Mononuclear cell (primary cell): ENCODE data around the gene SLC37A1. TPM values are rescaled to one million over a fixed set of nuclear protein-coding genes. Genes with fewer than 3 reads are reported as not detected.

Experiments used
- H3K27me3 ChIP-seq: 2 replicates; pipeline ENCODE4 v1.6.0; 2011; ENCODE audit warnings: low read length, control low read depth; ENCODE audit not compliant: insufficient read depth
- H3K4me1 ChIP-seq: 2 replicates; pipeline ENCODE4 v1.5.1; 2011; ENCODE audit warnings: mild to moderate bottlenecking, low read length, control low read depth; ENCODE audit not compliant: insufficient read depth
- H3K4me3 ChIP-seq: 2 replicates; pipeline ENCODE4 v1.5.1; 2011; ENCODE audit warnings: mild to moderate bottlenecking, low read length, moderate library complexity
- H3K9me3 ChIP-seq: 2 replicates; pipeline ENCODE4 v1.5.1; 2011; ENCODE audit warnings: low read depth, mild to moderate bottlenecking, control low read depth, low read length
- total RNA-seq: library from RNA; depleted of rRNA; stranded (reverse); fragments of >200 nt; gene quantifications from one replicate; pipeline ENCODE4 v1.2.3, GENCODE V29; 2012

The SLC37A1 gene
- total RNA-seq, 1 donor, result 19.4 TPM

DNA sequence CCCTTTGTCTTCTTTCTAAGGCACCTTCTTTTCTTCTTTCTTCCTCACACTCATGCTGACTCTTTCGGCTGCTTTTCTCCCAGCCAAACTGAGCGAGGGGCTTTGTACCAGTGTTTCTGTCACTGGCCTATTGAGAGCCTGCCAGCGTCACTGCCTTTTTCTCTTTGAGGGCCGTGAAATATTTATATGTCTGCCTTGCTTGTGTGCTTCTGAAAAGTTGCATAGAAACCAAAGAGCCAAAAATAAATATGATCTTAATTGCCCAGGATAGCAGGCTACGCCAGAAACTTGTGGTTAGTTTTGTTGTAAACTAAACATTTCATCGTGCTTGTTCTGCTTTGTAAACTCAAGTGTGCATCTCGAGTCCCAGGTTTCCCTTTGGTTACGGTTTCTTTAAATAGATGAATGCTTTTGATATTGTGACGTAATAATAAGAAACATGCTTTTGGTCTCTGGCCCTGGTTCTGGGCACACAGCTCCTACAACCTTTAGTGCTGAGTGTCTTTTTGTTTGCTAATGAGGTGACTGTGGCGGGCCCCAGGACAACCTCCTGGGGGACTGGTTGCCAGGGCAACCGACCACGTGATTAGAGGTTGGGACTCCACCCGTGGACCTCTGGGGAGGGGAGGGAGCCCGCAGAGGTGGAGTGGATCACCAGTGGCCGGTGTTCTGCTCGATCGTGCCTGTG is 10.8 kb downstream of the SLC37A1 start:
- peaks cover 45% of the 10 kb centered on the region for H3K4me1 ChIP-seq
- no peak overlapping the region for H3K4me3 ChIP-seq
- H3K9me3 ChIP-seq, result no peaks in the 10 kb centered on the region
- H3K27me3 ChIP-seq, result no peaks in the 10 kb centered on the region

DNA sequence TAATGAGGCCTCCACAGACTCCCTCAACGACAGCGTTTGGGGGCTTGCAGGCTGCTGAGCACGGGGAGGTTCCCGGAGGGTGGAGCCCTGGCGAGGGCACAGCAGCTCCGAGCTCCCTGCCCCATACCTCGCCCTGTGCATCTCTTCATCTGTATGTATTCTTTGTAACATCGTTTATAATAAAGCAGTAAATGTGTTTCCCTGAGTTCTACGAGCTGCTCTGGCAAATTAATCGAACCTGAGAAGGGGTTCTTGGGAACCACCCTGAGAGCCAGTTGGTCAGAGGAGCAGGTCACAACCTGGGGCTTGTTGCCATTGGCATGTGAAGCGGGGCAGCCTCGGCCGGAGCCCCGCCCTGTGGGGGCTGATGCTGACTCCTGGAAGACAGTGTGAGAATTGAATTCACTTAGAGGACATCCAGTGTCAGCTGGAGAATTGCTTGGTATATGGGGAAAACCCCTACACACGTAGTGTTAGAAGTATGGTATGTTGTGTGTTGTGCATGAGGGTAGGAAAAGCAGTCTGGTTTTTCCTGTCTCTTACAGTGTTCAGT is 11.5 kb downstream of the SLC37A1 start:
- H3K27me3 ChIP-seq, result no peaks in the 10 kb centered on the region
- H3K9me3 ChIP-seq, result no peaks in the 10 kb centered on the region
- H3K4me3 ChIP-seq, result no peak overlapping the region
- peaks cover 45% of the 10 kb centered on the region for H3K4me1 ChIP-seq

DNA sequence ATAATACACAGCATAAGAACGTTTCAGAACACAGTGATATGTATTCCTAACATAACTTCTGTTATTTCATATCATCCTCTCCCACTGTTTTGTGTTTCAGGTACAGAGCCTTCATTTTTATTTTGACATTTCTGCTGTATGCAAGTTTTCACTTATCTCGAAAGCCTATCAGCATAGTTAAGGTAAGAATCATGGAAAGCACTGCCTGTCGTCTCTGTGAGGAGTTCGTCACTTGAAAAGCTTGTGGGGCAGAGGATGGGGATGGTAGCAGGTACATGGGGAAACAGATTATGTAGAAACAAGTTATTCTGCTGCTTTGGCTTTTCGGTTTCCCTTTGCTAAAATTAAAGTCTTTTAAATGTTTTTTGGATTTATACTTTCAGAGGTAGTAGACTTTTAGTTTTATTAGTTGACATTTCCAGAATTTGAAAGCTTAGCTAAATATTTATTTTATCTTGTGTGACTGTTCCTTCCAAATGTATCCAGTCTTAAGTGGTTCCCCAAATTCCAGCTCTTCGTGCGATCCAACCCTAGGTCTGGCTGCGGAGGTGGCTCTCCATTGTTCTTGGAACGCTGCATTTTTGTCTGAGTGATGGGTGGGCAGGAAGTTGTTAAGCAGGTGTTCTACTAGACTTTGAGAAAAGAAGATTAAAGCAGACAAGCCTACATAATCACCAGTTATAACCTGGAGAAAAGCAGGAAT is 12.2 kb downstream of the SLC37A1 start:
- H3K9me3 ChIP-seq, result no peaks in the 10 kb centered on the region
- no peak overlapping the region for H3K4me3 ChIP-seq
- no peaks in the 10 kb centered on the region for H3K27me3 ChIP-seq
- peaks cover 45% of the 10 kb centered on the region for H3K4me1 ChIP-seq

DNA sequence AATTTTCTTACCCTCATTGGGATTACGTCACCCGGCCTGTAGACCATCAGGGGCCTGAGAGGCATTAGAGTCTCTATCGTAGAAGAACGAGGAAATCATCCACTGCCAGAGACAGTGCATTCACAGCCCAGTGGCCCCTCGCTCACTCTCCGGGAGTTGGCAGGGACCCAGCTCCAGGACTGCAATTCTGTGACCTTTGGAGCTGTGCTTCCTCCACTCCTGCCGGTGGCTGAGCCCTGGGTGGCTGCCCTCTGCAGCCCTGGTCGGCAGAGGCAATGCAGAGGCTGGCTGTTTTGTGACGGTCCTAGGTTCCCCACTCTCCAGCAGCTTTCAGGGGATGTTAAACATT is 12.7 kb downstream of the SLC37A1 start:
- H3K27me3 ChIP-seq, result no peaks in the 10 kb centered on the region
- no peak overlapping the region for H3K4me3 ChIP-seq
- peaks cover 45% of the 10 kb centered on the region for H3K4me1 ChIP-seq

DNA sequence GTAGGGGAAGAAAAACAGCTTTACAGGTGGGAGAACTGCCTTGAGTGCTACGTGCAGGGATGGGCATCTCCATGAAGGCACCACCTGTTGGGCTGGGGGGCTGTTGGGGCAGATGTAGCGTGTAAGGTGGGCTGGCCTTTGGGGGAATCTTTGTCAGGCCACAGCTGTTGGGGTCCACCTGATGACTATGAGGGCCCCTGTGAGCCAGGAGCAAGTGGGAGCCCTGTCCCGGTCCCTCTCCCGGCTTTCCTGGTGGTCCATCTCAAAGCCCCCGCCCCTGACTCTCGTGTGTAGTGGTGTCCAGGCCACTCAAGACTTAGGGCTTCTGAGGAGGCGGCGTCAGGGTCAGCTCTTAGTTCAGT is 13.5 kb downstream of the SLC37A1 start:
- no peak overlapping the region for H3K4me3 ChIP-seq
- no peaks in the 10 kb centered on the region for H3K27me3 ChIP-seq
- H3K4me1 ChIP-seq, result peaks cover 45% of the 10 kb centered on the region

More for the DNA sequence above, 12.7 kb downstream of the SLC37A1 start:
- no peaks in the 10 kb centered on the region for H3K9me3 ChIP-seq

DNA sequence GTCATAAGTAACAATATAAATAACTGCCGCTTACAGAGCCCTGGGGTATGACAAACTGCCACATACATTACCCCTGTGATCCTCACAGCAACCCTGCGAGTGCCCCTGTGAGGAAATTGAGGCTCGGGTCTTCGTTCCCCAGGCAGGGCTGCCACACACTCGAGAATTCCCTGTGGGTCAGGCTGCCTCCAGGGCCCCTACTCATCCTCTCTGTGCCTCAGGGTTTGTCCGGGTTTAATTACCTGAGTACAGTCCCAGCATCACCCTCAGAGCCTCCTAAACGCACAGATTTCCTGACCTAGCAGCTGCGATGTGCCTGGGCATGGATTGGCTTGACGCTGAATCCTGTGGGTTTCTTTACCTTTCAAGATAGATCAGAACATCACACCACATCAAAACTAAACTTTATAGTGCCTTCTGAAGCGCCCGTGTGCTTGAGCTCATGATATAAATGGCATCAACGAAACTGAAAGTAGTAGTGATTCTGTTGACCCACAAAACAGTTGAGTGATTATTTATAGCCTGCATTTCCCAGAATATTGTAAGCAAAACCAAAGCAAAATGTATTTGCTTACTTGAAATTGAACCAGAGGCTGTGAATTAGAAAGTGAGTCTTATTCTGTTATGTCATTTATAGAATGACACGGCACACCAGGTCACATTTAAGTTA is 14.0 kb downstream of the SLC37A1 start:
- Histone ChIP-seq H3K4me1 (peaks cover 49% of the 10 kb centered on the region), H3K9me3 (no peaks in the 10 kb centered on the region)

More for the DNA sequence above, 13.5 kb downstream of the SLC37A1 start:
- no peaks in the 10 kb centered on the region for H3K9me3 ChIP-seq

DNA sequence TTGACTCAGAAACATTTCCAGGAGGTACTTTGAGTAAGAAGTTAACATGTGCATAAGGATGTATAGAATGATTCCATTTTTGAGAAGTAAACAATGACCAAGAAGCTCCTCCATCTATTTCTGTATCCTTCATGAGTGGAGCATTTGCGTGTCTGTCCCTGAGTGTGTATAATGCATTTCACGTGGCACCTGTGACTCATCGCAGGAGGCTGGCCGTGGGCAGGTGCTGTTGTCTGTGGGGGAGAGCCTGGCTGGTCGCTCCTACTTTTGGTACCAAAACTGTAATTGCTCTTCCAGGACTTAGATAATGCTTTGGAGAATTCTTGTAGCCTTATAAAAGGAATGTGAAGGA is 16.5 kb downstream of the SLC37A1 start:
- peaks cover 55% of the 10 kb centered on the region for H3K4me1 ChIP-seq
- no peak overlapping the region for H3K4me3 ChIP-seq
- H3K9me3 ChIP-seq, result no peaks in the 10 kb centered on the region
- H3K27me3 ChIP-seq, result no peaks in the 10 kb centered on the region

More for the DNA sequence above, 14.0 kb downstream of the SLC37A1 start:
- Histone ChIP-seq H3K27me3 (no peaks in the 10 kb centered on the region), H3K4me3 (no peak overlapping the region)

DNA sequence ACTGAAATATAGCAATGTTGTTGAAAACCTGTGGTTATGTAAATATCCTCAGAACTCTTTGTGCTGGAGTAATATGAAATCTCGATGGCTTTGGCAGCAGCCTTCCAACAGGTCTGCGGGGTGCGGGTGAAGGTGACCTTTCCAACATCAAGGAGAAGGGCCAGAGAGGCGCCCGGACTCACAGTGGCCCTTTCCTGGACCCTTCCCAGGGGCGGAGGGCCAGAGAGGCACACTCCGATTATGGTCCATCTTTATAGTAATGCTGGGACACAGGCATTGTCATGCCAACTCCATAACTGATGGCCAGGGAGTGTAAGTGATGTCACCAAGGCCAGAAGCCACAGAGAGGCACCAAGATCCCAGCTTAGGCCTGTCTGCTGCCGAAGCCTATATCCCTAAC is 18.1 kb downstream of the SLC37A1 start:
- H3K9me3 ChIP-seq, result no peaks in the 10 kb centered on the region
- H3K4me3 ChIP-seq, result no peak overlapping the region
- peaks cover 46% of the 10 kb centered on the region for H3K4me1 ChIP-seq
- H3K27me3 ChIP-seq, result no peaks in the 10 kb centered on the region

DNA sequence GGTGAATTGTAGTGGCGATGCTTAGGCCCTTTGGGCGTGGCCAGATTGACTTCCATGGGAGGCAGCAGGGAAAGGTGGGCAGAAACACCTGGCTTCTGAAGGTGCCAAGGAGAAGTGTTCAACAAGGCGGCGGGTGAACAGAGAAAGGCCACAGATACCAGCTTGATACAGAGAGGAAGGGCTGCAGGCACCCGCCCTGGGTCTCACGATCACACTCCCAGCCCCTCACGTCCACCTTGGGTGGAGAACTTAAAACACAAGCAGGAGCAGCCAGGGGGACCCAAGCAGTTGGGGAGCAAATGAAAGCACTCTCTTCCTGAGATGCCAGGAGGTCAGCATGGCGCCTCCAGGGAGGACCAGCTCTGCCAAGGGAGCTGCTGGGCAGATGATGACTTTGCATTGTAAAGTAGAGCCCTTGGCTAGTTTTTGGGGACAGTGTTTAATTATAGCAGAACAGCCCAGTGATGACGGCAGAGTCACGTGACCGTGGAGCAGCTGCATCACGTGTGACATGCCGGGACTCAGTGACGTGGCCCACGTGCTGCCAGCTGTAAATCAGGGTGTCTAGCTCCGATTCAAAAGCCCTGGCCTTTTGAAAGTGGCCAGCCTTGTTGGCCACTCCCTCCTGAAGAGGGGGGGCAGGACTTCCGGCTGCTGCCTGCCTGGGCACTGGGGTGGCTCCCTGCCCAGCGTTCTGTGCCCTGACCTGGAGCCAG is 19.0 kb downstream of the SLC37A1 start:
- H3K27me3 ChIP-seq, result no peaks in the 10 kb centered on the region

DNA sequence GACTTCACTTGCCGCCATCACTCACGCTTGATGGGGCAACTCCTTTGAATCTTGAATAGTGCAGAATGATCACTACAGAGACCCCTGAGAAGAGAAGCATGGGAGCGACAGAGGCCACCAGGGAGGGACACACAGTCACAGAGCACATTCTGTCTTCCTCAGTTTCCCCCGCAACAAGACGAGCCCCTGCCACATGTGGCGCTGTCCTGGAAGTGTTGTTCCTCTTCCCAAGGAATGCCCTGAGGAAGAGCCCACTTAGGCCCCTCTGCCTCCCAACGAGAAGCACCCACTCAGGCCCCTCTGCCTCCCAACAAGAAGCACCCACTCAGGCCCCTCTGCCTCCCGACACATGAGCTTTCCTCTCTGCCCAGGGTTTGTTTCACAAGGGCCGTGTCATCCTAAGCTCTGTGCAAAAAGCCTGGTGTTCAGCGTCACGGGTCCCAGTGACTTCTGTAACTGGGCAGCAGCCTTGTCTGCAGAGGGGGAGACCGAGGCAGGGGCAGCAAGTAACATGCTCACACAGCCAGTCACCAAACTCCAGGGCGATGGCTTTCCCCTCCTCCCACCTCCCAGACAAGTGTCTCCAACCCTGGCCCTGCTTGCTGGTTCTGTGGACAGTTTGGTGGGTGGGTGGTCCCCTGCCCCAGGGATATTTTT is 19.8 kb downstream of the SLC37A1 start:
- H3K4me3 ChIP-seq, result no peak overlapping the region
- no peaks in the 10 kb centered on the region for H3K9me3 ChIP-seq
- H3K27me3 ChIP-seq, result no peaks in the 10 kb centered on the region
- peaks cover 32% of the 10 kb centered on the region for H3K4me1 ChIP-seq

More for the DNA sequence above, 19.0 kb downstream of the SLC37A1 start:
- no peaks in the 10 kb centered on the region for H3K9me3 ChIP-seq
- H3K4me3 ChIP-seq, result no peak overlapping the region
- peaks cover 38% of the 10 kb centered on the region for H3K4me1 ChIP-seq

DNA sequence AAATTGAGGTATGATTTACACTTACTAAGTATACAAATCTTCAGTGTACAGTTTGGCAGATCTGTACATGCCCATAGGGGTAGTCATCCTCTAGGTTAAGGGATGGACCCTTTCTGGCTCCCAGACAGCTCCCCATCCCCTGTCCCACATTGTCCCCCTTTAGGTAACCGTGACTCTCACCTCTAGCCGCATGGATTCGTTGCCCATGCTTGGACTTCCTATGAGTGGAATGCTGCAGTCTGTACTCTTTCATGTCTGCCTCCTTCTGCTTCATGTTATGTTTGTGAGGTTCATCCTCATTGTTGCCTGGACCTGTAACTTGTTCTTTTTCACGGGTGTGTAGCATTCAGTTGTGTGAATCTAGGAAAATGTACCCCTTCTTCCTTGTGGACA is 20.3 kb downstream of the SLC37A1 start:
- Histone ChIP-seq H3K4me1 (peaks cover 29% of the 10 kb centered on the region), H3K27me3 (no peaks in the 10 kb centered on the region), H3K4me3 (no peak overlapping the region), H3K9me3 (no peaks in the 10 kb centered on the region)

DNA sequence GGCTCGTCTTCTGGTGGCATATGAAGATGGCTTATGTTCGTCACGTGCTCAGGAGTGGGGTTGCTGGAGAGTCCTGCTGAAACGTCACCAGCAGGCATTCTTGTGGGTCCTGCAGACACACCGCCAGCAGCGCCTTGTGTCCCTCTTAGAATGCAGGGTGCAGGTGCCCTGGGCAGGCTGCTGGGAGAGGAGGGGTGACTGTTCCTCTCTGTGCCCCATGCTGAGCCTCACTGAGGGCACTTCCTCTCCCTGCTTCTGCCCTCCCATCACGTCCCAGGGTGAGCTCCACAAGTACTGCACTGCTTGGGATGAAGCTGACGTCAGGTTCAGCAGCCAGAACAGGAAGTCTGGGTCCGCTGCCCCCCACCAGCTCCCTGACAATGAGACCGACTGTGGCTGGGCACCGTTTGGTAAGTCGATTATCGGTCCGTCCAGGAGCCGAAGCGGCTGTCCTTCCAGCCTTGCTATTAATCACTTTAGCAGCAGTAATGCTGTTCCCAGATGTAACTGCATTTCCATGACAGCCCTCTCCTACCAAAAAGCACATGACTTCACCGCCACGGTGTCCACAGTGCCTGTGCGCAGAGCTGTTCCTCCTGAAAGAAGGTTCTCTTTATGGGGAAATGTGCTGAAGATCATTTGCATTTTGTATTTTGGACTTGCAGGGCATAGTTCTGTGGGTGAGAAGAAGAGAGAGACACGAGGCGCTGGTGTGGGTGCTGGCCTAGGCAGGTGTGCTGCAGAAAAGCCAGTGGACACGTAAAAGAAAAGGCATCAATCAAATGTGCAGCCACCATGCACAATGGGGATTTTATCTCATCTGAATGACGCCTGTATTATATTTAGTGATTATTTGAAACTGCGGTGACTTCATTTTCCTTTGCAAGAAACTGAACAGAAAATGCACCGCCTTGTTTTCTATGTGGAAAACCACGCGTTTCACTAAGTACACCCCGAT is 21.0 kb downstream of the SLC37A1 start:
- Histone ChIP-seq H3K4me3 (no peak overlapping the region), H3K9me3 (no peaks in the 10 kb centered on the region), H3K4me1 (peaks cover 29% of the 10 kb centered on the region), H3K27me3 (no peaks in the 10 kb centered on the region)

DNA sequence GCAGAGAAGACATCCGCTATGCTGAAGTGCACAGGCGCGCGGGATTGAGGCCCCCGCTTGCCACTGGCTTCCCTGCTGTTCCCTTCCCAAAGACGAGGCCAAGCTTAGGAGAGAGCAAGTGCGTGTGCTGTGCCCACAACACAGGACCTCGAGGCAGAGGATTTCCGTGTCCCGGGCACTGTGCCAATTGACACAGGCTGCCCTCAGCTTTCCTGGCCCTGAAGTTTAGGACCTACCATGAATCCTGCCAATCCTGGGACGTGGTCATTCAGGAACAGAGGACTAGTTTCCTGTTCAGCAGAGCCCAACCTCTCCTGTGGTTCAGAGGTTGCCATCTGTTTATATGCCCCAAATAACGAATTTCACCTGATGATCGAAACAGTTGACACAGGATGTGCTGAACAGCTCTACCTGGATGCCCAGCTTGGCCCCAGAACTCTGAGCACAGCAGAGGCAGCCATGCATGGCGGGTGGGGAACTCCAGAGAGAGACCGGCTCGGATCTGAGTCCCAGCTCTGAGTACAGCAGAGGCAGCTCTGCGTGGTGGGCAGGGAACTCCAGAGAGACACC is 22.0 kb downstream of the SLC37A1 start:
- peaks cover 29% of the 10 kb centered on the region for H3K4me1 ChIP-seq
- no peak overlapping the region for H3K4me3 ChIP-seq
- H3K27me3 ChIP-seq, result no peaks in the 10 kb centered on the region
- no peaks in the 10 kb centered on the region for H3K9me3 ChIP-seq
